Suprapubic skin (tissue), 4 donors: Measurements from ENCODE around the gene NT5DC4. TPM values are rescaled to one million over a fixed set of nuclear protein-coding genes. Genes with fewer than 3 reads are reported as not detected.

ENCODE experiments used
- DNase-seq, 2 donors: peaks; one replicate each; pipeline ENCODE4 v3.0.0-alpha.2; 2019; ENCODE audit warnings: low spot score in 2 of 2
- H3K27ac ChIP-seq: fragments of 200-600 bp; sonication (generic); one replicate; pipeline ENCODE4 v1.5.1; 2019
- H3K27me3 ChIP-seq: fragments of 200-600 bp; sonication (generic); one replicate; pipeline ENCODE4 v1.5.1; 2019
- H3K36me3 ChIP-seq: fragments of 200-600 bp; sonication (generic); one replicate; pipeline ENCODE4 v1.5.1; 2019
- H3K4me1 ChIP-seq: fragments of 200-600 bp; sonication (generic); one replicate; pipeline ENCODE4 v1.5.1; 2019
- H3K4me3 ChIP-seq: fragments of 200-600 bp; sonication (generic); one replicate; pipeline ENCODE4 v1.5.1; 2019; ENCODE audit warnings: mild to moderate bottlenecking
- H3K9me3 ChIP-seq: fragments of 200-600 bp; sonication (generic); one replicate; pipeline ENCODE4 v1.5.1; 2019
- EP300 ChIP-seq: sonication (generic); formaldehyde crosslinking; IDR thresholded peaks from one replicate; pipeline ENCODE4 v1.6.1; 2017; ENCODE audit warnings: antibody characterized with exemption
- POLR2A ChIP-seq, 2 donors: fragments of 450-650 bp; IDR thresholded peaks; one replicate each; pipeline ENCODE4 v1.6.1; 2017; ENCODE audit warnings: antibody characterized with exemption in 2 of 2, mild to moderate bottlenecking in 2 of 2, moderate library complexity in 2 of 2
- POLR2AphosphoS5 ChIP-seq, 3 donors: sonication (generic); formaldehyde crosslinking; IDR thresholded peaks; one replicate each; pipeline ENCODE4 v1.6.1; 2017; ENCODE audit warnings: antibody characterized with exemption in 3 of 3
- WGBS: methylation state at CpG from one replicate; pipeline ENCODE4 v1.1.5; 2018; 5-methylcytosine and 5-hydroxymethylcytosine counted together
- total RNA-seq, 4 donors: library from RNA; depleted of rRNA; stranded (reverse); fragments of >200 nt; gene quantifications; one replicate each; pipeline ENCODE4 v1.1.0, GENCODE V29; 2016
- TF ChIP-seq, protein P1 (sequence below), 2 donors: fragments of 200-600 bp in 1 of 2; fragments of 450-650 bp in 1 of 2; sonication (generic) in 1 of 2; IDR thresholded peaks; one replicate each; pipeline ENCODE4 v1.5.1; 2016 to 2019; ENCODE audit warnings: antibody characterized with exemption in 2 of 2, mild to moderate bottlenecking in 1 of 2, moderate library complexity in 1 of 2

NT5DC4 gene
- total RNA-seq, 4 donors from 2014 or later: 4.2 TPM; not detected in 3

DNA sequence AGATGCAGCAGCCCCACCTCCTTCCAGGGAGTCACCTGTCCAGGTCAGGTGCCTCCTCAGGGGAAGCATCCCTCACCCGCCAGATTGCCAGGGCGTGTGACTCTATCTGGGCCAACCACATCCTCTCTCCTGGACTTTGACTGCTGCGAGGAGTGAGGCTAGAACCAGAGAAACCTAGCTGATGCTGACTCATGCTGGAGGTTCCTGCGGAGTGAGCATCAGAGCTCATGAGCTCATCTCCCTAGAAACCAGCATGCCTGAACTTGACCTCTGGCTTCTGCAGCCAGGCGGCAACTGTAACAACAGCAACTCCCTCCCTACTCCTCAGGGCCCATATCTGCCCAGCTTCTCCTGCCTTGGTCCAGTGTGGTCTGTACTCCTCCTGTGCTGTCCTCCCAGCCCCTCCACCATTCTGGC, 28.3 kb upstream of the NT5DC4 start:
- TF ChIP-seq POLR2A (IDR thresholded peaks at IDR 0.05) (no peak), EP300 (no peak), POLR2AphosphoS5 (IDR thresholded peaks at IDR 0.05) (peak in 1 of 3 donors; percentile 48)
- Histone ChIP-seq H3K9me3 (no peaks in the 10 kb centered on the region), H3K4me1 (peaks cover 29% of the 10 kb centered on the region), H3K36me3 (no peaks in the 10 kb centered on the region), H3K4me3 (no peak overlapping the region), H3K27me3 (no peaks in the 10 kb centered on the region), H3K27ac (peak overlapping the region; percentile 45)
- peak; percentile 74 to 76 for DNase-seq
- WGBS: 43% methylated on average over 5 of the region's 5 CpGs

DNA sequence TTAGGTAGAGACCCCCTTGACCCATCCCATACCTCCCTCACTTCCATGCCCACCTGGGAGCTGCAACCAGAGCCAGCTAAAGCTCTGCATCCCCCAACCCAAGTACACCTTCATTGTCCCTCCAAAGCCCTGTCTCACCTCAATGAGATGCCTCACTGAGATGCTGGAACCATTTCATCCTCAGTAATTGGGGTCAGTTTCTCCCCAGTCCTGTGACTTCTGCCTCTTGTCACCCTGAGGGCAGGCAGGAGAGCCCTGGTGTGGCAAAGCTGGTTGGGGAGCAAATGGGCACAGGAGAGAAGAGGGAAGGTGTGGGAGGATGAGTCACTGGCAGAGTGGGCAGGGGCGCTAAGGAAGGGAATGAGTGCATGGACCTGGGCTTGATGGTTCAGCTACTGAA, 27.9 kb upstream of the NT5DC4 start:
- TF ChIP-seq POLR2AphosphoS5 (IDR thresholded peaks at IDR 0.05) (no peak), POLR2A (IDR thresholded peaks at IDR 0.05) (no peak), EP300 (no peak)
- TF ChIP-seq, protein P1, sequence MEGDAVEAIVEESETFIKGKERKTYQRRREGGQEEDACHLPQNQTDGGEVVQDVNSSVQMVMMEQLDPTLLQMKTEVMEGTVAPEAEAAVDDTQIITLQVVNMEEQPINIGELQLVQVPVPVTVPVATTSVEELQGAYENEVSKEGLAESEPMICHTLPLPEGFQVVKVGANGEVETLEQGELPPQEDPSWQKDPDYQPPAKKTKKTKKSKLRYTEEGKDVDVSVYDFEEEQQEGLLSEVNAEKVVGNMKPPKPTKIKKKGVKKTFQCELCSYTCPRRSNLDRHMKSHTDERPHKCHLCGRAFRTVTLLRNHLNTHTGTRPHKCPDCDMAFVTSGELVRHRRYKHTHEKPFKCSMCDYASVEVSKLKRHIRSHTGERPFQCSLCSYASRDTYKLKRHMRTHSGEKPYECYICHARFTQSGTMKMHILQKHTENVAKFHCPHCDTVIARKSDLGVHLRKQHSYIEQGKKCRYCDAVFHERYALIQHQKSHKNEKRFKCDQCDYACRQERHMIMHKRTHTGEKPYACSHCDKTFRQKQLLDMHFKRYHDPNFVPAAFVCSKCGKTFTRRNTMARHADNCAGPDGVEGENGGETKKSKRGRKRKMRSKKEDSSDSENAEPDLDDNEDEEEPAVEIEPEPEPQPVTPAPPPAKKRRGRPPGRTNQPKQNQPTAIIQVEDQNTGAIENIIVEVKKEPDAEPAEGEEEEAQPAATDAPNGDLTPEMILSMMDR (IDR thresholded peaks at IDR 0.05): no peak
- DNase-seq: peak in 1 of 2 donors; percentile 29
- Histone ChIP-seq H3K4me3 (no peak overlapping the region), H3K27me3 (no peaks in the 10 kb centered on the region), H3K36me3 (no peaks in the 10 kb centered on the region), H3K4me1 (peaks cover 29% of the 10 kb centered on the region), H3K27ac (peak overlapping the region; percentile 41), H3K9me3 (no peaks in the 10 kb centered on the region)
- WGBS: 80% methylated on average over 1 of the region's 1 CpG

DNA sequence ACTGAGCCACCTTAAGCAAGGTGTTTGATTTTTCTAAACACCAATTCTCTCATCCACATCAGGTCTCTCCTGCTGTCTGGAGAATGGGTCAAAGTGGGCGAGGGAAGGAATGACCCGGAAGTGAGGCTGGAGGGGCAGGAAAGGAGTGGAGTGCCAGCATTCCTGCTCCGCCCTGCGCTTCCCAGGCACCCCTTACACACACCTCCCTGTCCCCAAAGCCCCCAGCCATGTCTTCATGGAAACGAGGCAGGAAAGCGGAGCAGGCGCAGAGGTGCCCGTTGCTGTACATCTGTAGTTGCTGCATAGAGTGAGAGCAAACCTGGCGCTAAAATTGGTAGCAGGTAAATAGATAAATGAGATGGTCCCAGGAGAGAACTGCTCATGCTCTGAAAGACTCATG, 27.2 kb upstream of the NT5DC4 start:
- no peaks in the 10 kb centered on the region for H3K36me3 ChIP-seq
- H3K27me3 ChIP-seq: no peaks in the 10 kb centered on the region
- 85% methylated on average over 9 of the region's 9 CpGs for WGBS
- no peak overlapping the region for H3K4me3 ChIP-seq
- TF ChIP-seq POLR2A (IDR thresholded peaks at IDR 0.05) (no peak), POLR2AphosphoS5 (IDR thresholded peaks at IDR 0.05) (no peak), EP300 (no peak)
- TF ChIP-seq, protein P1 (IDR thresholded peaks at IDR 0.05): no peak
- H3K27ac ChIP-seq: no peak overlapping the region
- no peak for DNase-seq
- peaks cover 29% of the 10 kb centered on the region for H3K4me1 ChIP-seq
- no peaks in the 10 kb centered on the region for H3K9me3 ChIP-seq

DNA sequence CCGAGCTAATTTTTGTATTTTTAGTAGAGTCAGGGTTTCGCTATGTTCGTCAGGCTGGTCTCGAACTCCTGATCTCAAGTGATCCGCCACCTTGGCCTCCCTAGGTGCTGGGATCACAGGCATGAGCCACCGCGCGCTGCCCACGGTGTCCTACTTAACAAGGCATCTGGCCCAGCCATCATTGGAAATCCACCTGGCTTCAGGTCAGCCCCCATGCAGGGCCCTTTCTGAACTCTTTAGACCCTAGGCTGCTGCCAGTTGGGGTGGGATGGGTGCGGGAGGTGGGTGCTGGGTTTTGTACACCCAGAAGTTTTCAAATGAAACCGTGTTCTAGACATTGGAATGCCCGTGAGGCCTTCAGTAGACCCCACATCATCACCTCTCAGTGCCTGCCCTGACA, 26.6 kb upstream of the NT5DC4 start:
- Histone ChIP-seq H3K4me1 (peaks cover 29% of the 10 kb centered on the region), H3K27ac (no peak overlapping the region), H3K36me3 (no peaks in the 10 kb centered on the region), H3K4me3 (no peak overlapping the region), H3K9me3 (no peaks in the 10 kb centered on the region), H3K27me3 (no peaks in the 10 kb centered on the region)
- DNase-seq: peak; percentile 3 to 69
- 91% methylated on average over 12 of the region's 12 CpGs for whole genome bisulfite sequencing
- no peak for TF ChIP-seq POLR2AphosphoS5 (IDR thresholded peaks at IDR 0.05)
- no peak for TF ChIP-seq POLR2A (IDR thresholded peaks at IDR 0.05)
- TF ChIP-seq EP300: no peak

DNA sequence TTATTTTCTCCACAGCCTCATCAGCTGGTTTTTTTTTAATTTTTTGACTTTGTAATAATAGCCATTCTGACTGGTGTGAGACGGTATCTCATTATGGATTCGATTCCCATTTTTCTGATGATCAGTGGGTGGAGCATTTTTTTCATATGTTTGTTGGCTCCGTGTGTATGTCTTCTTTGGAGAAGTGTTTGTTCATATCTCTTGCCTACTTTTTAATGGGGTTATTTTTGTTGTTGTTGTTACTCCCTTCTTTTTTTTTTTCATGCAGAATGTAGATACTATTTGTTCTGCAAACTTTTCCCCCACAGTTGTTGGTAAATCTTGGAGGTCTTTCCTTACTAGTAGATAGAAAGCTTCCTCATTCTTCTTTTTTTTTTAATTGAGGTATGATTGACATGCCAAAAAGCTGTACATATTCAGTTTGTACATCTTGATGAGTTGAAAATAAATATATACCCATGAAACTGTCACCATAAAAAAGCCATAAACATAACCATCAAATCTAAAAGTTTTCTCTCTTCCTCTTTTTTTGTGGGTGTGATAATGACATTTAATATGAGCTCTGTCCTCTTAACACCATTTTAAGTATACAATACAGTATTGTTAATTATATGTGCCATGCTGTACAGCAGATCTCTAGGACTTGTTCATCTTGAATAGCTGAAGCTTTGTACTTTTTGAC, 21.8 kb upstream of the NT5DC4 start:
- no peak for DNase-seq
- Histone ChIP-seq H3K27ac (no peak overlapping the region), H3K36me3 (no peaks in the 10 kb centered on the region), H3K4me1 (no peaks in the 10 kb centered on the region), H3K4me3 (no peak overlapping the region), H3K27me3 (no peaks in the 10 kb centered on the region), H3K9me3 (no peaks in the 10 kb centered on the region)
- TF ChIP-seq POLR2A (IDR thresholded peaks at IDR 0.05): no peak
- no peak for TF ChIP-seq POLR2AphosphoS5 (IDR thresholded peaks at IDR 0.05)
- TF ChIP-seq EP300: no peak
- TF ChIP-seq, protein P1 (IDR thresholded peaks at IDR 0.05): no peak
- WGBS: 80% methylated on average over 3 of the region's 3 CpGs

DNA sequence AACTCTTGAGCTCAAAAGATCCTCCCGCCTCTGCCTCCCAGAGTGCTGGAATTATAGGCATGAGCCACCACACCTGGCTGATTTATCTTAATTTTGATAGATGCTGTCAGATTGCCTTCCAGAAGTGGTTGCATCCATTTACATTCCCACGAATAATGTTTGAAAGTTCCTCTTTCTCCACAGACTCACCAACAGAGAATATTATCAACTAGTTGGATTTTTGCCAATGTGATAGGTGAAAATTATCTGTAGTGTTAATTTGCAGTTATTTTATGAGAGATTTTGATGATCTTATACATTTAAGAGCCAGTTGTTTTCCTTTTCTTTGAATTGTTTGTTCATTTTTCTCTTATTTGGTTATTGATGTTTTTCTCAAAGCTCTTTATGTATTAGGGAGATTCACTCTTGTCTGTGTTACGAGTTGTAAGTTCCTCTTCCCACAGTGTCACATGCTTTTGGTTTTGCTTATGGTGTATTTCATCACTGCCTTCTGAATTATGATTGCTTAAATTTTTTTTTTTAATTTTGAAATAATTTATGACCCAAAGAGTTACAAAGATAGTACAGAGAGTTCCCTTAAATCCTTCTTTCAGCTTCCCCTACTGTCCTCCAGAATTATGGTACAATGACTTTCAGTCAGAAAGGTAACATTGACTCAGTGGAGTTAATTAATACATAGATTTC, 20.7 kb upstream of the NT5DC4 start:
- Histone ChIP-seq H3K27ac (no peak overlapping the region), H3K9me3 (no peaks in the 10 kb centered on the region), H3K27me3 (no peaks in the 10 kb centered on the region), H3K4me1 (no peaks in the 10 kb centered on the region), H3K36me3 (no peaks in the 10 kb centered on the region), H3K4me3 (no peak overlapping the region)
- no peak for DNase-seq
- 68% methylated on average over 3 of the region's 3 CpGs for WGBS
- TF ChIP-seq EP300 (no peak), POLR2A (IDR thresholded peaks at IDR 0.05) (no peak), POLR2AphosphoS5 (IDR thresholded peaks at IDR 0.05) (no peak)
- TF ChIP-seq, protein P1 (IDR thresholded peaks at IDR 0.05): no peak
